Mammary epithelial cell (primary cell): Measurements from ENCODE around the gene LIPK.

ENCODE experiments used
- EZH2 ChIP-seq: IDR thresholded peaks from 2 replicates; pipeline ENCODE4 v1.6.1; 2012; ENCODE audit warnings: low read length, inconsistent platforms, borderline replicate concordance
- TF ChIP-seq, protein P1 (sequence below), 2 donors: IDR thresholded peaks in 1 of 2; conservative IDR thresholded peaks in 1 of 2; 2 replicates each; pipeline ENCODE4 v1.5.1; 2011 to 2012; ENCODE audit warnings: inconsistent platforms in 2 of 2, low read length in 2 of 2, mild to moderate bottlenecking in 2 of 2, control low read depth in 1 of 2, low read depth in 1 of 2; ENCODE audit not compliant: insufficient read depth in 1 of 2; ENCODE audit errors: extremely low read depth in 1 of 2

DNA sequence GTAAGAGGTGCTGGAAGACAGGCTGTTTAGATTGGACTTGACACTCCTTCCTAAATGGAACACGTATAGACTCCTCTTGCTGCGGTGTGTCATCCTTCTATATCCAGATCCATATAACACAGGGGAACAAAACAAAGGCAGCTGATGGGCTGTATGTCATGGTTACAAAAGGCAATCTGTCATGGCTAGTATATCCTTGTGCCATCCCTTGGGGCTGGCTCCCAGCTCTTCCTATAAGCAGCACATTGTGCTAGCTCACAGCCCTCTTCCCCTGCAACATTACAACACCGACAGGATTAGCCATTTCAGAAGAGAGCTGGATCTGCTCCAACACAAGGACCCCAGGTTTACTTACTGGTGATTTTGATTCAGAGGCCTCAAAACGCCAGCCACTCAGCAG lies 15.3 kb downstream of the LIPK start:
- TF ChIP-seq, protein P1, sequence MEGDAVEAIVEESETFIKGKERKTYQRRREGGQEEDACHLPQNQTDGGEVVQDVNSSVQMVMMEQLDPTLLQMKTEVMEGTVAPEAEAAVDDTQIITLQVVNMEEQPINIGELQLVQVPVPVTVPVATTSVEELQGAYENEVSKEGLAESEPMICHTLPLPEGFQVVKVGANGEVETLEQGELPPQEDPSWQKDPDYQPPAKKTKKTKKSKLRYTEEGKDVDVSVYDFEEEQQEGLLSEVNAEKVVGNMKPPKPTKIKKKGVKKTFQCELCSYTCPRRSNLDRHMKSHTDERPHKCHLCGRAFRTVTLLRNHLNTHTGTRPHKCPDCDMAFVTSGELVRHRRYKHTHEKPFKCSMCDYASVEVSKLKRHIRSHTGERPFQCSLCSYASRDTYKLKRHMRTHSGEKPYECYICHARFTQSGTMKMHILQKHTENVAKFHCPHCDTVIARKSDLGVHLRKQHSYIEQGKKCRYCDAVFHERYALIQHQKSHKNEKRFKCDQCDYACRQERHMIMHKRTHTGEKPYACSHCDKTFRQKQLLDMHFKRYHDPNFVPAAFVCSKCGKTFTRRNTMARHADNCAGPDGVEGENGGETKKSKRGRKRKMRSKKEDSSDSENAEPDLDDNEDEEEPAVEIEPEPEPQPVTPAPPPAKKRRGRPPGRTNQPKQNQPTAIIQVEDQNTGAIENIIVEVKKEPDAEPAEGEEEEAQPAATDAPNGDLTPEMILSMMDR (conservative IDR thresholded peaks at IDR 0.05 in 1 of 2, IDR thresholded peaks at IDR 0.05 in 1 of 2; ENCODE audit: extremely low read depth in 1 of 2, insufficient read depth in 1 of 2, low read depth in 1 of 2, low read length in 2 of 2): no peak
- no peak for TF ChIP-seq EZH2
